ENCODE results near the gene AAK1.

The AAK1 gene

GRCh38 chr2:69491864-69492263 lies 151.7 kb downstream of the AAK1 start:
- no peak for DNase-seq (ENCODE audit: low read depth)

- no peak for DNase-seq (ENCODE audit: low read depth)
Measured at GRCh38 chr2:69490486-69490885, 153.1 kb downstream of the AAK1 start.

DNA sequence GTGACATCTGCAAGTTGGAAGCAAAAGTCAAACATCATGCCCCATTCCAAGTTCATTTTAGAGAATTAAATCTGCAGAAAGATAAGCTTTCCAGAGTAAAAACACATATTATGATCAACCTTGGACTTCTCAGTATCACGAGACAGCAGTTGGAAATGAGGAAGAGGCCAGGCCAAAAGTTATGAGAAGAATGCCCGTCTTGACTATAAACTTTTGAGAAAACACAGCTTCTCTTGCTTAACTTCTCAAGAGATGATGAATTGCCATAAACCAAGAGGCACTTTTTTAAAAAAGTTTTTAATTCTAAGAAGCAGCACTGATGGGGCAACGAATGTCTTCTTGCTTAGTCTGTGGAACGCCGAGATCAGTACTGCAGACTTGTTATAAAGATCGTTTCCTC lies 153.7 kb downstream of the AAK1 start:
- DNase-seq (ENCODE audit: low read depth): no peak

DNA sequence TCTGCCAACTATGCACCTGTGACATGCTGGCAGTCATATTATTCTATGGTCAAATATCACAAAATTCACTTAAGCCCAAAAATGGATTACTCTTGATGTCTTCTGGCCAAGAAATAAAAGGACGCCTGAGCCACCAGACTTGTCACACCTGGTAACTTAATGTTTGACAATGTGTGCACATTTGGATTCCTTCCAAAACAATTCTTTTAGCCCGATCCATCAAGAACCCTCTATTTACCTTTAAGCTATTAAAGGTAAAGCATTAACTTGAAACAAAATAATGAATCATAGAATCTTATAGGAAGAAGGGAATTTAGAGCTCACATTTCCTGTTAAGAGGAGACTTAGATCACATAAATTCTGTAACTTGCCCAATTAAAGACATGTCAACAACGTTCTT lies 159.8 kb downstream of the AAK1 start:
- no peak for DNase-seq (ENCODE audit: low read depth)

- no peak for DNase-seq (ENCODE audit: low read depth)
Measured at GRCh38 chr2:69483024-69483423, 160.5 kb downstream of the AAK1 start.

- DNase-seq (ENCODE audit: low read depth): no peak
Measured at GRCh38 chr2:69482471-69482870, 161.1 kb downstream of the AAK1 start.

DNA sequence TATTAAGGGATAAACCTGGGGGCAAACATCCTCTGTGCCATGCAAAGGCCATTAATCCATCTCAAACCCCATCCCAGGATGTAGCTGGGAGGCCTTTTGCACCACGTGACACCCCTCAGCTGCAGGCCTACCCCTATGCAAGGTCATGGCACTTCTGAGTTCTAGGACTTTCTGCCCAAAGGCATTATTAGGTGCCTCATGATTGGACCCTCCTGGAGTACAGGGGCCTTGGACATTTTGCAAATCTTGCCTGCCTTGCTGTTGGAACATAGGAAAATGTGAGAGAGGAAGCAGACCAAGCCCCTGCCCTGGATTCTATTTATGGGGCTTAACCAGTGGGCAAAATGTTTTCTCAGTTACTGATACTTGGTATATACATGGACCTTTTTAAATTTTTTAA lies 162.1 kb downstream of the AAK1 start:
- no peak for DNase-seq (ENCODE audit: low read depth)

DNA sequence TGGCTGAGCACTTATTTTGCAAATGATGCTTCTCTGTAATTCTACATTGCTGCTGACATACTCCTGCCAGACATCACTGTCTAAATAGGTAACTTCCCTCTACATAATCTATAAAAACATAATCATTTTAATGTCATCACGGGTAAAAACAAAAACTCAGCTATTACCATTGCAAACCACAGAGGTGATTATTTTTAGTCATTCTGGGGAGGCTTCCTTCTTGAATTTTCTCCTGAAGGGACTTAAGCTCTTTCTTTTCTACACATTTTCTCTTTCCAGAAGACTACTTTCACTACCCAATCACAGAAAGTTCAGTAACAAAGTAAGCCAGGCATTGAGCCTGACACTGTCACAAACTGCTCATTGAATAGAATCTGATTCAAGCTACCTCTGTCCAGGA lies 165.9 kb downstream of the AAK1 start:
- DNase-seq (ENCODE audit: low read depth): no peak

DNA sequence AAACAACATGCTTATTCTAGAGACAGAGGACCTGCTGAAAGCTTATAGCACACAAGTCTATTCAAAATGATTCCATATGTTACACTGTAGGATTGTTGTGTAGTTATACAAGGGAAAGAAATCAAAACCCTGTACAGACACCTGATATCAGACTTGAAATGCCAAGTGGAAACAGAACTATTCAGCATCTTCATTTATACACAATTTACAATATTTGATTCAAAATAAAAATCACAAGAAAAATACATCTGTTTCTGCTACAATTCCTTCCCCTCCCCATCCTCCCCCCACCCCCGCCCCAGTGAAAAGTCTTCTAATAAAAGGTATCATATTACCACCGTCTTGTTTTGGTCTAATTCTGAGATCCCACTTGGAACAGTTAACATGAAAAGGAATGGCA lies 168.9 kb downstream of the AAK1 start:
- no peak for DNase-seq (ENCODE audit: low read depth)

DNA sequence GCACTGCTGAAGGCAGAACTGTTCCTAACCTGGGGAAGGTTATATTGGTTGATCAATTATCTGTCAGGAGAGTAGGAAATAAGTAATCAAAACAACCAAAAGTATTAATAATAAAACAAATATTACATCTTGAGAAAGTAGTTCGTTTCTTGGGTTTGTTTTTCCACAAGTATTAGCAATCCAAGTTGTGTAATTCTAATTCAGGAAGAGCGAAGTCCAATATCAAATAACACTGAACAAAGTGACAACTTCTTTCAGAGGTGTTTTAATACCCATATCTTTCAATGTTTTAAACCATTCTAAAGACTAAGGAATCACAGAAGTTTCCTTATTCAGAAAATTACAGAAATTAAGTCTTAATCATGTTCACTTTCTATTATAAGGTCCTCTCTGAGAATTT lies 171.7 kb downstream of the AAK1 start:
- no peak for DNase-seq (ENCODE audit: low read depth)

GRCh38 chr2:69470911-69471310 lies 172.6 kb downstream of the AAK1 start:
- DNase-seq (ENCODE audit: low read depth): no peak

- no peak for DNase-seq (ENCODE audit: low read depth)
Measured at GRCh38 chr2:69469784-69470183, 173.8 kb downstream of the AAK1 start.

DNA sequence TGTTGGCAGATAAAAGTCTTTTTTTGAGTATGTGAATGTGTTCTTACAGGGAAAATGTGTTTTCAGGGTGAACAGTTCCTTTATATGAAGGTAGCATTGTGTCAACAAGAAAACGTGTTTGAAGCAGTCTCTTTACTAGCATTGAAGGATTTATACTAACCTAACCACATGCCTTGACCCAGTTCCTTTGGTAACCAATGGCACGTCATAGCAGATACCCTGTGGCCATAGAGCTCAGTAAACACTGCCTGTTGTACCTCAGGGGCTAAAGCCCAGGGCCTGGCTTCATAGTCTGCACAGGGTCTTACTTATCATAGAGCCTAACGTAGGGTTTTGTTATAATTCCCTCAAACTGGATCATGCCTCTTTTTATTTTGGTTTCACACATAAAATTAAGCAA lies 174.2 kb downstream of the AAK1 start:
- no peak for DNase-seq (ENCODE audit: low read depth)

GRCh38 chr2:69466728-69467127 lies 176.8 kb downstream of the AAK1 start:
- no peak for DNase-seq (ENCODE audit: low read depth)

DNA sequence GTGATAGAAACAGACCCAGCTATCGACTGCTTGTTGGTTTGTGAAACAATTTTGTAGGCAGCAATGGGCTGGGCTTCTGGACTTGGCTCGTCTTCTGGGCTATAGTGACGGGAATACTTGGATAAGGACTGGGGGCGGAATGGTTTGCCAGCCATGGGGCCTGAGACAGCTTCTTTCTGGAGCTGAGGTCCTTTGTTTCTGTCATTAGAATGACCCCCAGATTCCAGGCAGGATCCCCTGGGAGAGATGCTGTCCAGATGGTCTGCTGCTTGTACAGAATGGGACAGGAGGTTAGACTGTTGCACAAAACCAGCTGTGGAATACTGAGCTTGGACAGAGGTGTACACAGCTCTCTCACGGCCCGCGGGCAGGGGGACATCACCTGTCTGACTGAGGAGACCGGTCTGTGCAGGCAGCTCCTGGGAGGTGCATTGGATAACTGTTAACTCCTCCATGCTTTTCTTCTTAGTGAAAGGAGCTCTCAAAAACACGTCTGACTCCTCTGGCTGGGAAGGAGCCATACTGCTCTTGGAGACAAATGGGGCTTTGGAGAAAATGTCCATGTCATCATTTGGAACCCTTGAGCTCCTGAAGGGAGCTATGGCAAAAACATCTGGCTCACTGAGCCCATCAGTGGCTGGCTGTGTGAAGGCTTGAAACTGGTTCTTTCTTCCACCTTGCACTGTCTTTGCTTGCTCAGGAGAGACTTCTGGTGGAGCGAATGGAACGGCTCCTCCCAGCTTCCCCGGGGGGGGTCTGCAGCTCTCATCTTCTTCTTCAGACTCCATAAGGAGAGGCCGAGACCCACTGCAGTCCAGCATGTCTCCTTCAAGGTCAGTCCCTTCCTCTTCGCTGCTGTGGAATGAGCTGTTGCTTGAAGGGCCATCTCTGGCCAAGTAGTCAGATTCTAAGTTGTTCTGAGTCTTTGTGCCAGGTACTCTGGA lies 177.8 kb downstream of the AAK1 start:
- no peak for DNase-seq (ENCODE audit: low read depth)

GRCh38 chr2:69464575-69464974 lies 179.0 kb downstream of the AAK1 start:
- DNase-seq (ENCODE audit: low read depth): no peak

- no peak for DNase-seq (ENCODE audit: low read depth)
Measured at GRCh38 chr2:69462780-69463179, 180.8 kb downstream of the AAK1 start.

DNA sequence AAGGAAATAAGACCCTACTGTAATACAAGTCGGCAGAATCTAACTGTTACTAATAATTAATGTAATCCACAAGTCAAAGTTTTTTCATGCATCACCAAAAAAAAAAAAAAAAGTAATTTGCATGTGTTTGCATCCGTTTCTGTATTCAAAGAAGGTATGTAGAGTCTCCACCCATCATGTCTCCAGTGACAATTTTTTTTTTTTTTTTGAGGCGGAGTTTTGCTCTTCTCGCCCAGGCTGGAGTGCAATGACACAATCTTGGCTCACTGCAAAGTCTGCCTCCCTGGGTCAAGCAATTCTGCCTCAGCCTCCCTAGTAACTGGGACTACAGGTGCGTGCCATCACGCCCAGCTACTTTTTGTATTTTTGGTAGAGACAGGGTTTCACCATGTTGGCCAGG lies 182.1 kb downstream of the AAK1 start:
- DNase-seq (ENCODE audit: low read depth): no peak

DNA sequence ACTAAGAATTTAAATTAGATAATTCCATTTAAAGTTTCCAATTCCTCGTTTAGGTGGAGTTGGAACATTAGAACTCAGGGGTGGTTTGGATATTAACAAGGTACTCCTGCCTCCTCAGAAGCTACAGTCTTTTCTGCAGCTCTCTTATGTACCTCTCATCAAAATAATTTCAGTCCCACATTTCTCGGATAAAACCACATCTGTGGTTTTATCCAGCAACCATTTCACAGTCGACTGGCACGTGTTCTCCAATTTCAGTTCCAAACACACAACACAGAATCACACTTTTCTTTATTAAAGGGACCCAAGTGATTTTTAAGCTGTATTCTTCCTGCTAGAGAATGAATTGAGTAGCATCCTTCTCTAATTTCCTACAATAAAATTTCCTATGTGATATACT lies 183.6 kb downstream of the AAK1 start:
- no peak for DNase-seq (ENCODE audit: low read depth)

GRCh38 chr2:69456950-69457445 lies 186.5 kb downstream of the AAK1 start:
- DNase-seq (ENCODE audit: low read depth): no peak

DNA sequence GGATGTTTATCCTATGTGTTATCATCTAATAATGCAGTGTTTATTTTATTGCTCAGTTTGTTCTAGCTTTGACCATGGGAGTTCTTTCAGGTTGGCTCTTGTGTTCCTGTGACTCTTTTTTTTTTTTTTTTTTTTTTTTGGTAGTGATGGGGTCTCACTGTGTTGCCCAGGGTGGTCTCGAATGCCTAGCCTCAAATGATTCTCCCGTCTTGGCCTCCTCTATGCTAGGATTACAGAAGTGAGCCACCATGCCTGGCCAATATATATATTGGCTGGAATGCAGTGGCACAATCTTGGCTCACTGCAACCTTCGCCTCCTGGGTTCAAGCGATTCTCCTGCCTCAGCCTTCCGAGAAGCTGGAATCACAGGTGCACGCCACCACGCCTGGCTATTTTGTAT lies 187.4 kb downstream of the AAK1 start:
- no peak for DNase-seq (ENCODE audit: low read depth)

DNA sequence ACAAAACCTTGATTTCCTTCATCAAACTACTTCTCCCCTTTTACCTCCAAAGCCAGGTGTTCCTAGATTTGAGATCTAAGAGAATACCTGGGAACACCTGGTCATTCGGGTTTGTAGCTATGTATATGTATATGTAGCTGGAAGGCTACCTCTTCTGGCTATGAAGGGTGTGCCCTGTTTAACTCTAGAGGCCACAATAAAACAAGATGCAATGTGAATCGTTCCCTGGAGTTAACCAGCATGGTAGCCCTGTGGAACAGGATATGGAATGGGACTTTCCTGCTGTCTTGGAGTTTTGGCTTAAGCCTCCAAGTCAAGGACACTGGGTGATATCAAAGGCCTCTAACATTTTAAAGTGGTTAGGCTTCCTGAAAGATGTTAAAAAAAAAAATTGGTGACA lies 188.6 kb downstream of the AAK1 start:
- no peak for DNase-seq (ENCODE audit: low read depth)

- DNase-seq (ENCODE audit: low read depth): no peak
Measured at GRCh38 chr2:69453475-69454129, 189.9 kb downstream of the AAK1 start.

All from HS-5 (cell line).